HG03095 (cell line): ENCODE data around the gene TPST1.
A peak's percentile ranks its signal among the peaks of the same experiment; 100 is the strongest.
"Not testable (repeated sequence)": the region's sequence is repeated elsewhere in the genome, so short reads cannot be mapped to it uniquely, and the experiment has no call there.

Experiments used
- ATAC-seq: cut with Tn5 transposase; IDR thresholded peaks from one replicate; pipeline ENCODE4 v1.9.1; 2021; ENCODE audit warnings: moderate library complexity; ENCODE audit not compliant: unreplicated experiment

TPST1 gene

DNA sequence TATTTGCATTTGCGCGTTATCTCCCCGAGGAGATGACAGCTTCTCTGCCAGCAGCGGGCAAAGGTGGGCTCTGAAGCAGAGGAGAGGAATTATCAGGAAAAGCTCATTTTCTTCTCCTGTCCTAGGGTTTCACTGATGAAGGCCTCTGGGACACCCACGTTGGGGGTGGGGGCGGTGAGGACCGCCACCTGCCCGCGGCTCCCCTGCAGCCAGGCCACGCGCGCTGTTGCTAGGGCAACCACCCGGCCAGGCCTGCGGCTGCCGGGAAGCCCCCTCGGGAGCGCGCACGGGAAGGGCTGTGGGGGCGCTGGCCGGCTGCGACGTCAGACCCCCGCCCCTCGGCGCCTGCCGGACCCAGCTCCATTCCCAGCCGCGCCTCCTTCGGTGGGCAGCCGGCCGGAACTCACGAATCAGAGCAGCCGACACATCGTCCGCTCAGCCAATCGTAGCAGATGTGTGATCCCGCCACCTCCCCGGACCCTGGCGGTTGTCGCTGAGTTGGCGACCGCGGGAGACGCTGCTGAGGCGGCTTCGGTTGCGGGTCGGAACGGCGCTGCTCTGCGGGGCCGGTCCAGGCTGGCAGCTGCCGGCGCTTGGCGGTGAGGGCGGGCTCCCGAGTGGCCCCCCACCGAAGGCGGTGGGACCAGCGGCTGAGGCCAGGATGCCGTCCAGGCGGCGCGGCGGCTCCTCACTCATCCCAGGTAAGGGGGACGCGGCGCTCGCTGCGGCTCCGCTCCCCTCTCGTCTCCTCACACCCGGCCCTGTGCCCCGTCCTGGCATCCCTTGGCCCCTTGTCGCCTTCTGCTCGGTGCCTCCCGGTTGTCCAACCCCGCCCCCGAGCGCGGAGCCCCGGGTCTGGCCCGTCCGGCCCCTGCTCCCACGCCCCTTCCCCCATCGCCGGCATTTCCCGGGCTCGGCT, at the start of gene TPST1:
Gene TPST1, plus strand, starts transcription at position 513 of the 919 bp plus-strand sequence. CDS start 35,092 bp downstream, outside the sequence.
- peak; percentile 91 for ATAC-seq

DNA sequence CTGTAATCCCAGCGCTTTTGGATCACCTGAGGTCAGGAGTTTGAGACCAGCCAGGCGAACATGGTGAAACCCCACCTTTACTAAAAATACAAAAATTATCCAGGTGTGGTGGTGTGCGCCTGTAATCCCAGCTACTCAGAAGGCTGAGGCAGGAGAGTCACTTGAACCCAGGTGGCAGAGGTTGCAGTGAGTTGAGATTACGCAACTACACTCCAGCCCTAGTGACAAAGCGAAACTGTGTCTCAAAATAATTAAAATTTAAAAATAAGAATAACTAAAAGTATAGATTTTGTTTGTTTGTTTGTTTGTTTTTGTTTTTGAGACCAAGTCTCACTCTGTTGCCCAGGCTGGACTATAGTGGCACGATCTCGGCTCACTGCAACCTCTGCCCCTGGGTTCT, 49.1 kb upstream of the TPST1 start:
- ATAC-seq: not testable (repeated sequence)

DNA sequence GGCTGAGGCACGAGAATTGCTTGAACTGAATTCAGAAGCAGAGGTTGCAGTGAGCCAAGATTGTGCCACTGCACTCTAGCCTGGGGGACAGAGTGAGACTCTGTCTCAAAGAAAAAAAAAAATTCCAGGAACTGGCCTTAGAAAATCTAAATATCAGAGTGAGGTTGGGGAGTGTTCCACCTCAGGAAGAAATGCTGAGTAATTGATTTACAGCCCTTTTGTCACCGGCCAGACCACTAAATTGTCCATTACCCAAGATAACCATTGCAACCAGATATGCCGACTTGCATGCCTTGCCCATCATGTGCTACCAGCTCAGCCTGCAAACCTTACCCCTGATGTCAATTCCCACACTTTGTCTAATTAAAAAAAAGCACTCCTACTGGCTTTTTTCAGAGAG, 48.1 kb upstream of the TPST1 start:
- ATAC-seq: no peak

DNA sequence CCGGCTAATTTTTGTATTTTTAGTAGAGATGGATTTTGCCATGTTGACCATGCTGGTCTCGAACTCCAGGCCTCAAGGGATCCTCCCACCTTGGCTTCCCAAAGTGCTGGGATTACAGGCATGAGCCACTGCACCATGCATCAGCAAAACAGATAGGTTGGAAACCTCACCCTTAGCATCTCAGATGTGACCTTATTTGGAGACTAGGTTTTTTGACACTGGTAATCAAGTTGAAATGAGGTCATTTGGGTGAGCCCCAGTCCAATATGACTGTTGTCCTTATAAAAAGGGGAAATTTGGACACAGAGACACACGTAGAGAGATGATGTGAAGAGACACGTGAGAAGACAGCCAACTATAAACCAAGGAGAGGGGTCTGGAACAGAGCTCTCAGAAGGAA, 42.5 kb upstream of the TPST1 start:
- no peak for ATAC-seq

DNA sequence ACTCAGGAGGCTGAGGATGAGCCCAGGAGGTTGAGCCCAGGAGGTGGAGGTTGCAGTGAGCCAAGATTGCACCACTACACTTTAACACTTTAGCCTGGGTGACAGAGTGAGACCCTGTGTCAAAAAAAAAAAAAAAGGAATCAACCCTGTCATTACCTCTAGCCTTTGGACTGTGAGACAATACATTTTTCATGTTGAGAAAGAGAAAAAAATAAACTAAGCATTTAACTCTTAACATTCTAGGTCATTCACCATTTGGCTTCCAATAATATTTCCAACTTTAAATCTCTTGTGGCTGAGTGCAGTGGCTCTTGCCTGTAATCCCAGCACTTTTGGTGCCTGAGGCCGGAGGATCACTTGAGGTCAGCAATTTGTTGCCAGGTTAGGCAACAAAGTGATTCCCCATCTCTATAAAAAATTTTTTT, 41.9 kb upstream of the TPST1 start:
- ATAC-seq: no peak

DNA sequence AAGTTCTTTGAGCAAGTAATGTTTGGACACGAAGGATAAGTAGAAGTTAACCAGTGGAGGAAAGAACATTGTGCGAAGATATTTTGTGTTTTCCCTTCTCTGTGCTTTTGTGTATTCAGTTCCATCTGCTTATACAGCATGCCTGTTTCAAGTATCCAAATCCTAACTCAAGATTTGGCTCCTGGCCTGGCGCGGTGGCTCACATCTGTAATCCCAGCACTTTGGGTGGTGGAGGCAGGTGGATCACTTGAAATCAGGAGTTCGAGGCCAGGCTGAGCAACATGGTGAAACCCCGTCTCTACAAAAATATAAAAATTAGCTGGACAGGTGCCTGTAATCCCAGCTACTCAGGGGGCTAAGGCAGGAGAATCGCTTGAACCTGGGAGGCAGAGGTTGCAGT, 40.8 kb upstream of the TPST1 start:
- no peak for ATAC-seq

DNA sequence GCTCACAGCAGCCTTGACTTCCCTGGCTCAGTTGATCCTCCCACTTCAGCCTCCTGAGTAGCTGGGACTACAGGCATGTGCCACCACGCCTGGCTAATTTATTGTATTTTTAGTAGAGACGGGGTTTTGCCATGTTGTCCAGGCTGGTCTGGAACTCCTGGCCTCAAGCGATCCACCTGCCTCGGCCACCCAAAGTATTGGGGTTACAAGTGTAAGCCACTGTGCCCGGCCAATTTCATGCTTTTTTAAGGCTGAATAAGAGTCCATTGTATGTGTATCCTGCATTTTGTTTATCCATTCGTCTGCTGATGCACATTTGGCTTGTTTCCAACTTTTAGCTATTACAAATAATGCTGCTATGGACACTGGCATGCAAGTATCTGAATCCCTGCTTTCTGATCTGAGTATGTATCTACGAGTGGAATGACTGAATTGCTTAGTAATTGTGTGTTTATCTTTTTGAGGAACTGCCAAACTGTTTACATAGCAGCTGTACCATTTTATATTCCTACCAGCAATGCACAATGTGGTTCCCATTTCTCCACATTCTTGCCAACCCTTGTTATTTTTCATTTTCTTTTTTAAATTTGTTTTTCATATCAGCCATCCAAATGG, 37.3 kb upstream of the TPST1 start:
- no peak for ATAC-seq

DNA sequence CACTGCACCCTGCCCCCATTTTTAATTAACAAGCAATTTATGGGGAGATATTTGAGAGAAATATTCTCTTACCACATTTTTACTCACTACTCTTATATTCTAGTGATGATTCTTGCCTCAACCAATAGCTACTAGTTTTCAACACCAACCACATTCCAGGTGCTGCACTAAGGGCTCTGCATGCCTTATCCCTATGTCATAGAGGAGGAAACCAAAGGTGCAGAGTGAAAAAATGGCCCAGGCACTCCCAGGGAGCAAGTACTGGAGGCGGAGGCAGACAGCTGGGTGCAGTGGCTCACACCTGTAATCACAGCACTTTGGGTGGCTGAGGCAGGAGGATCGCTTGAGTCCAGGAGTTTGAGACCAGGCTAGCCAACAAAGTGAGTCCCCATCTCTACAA, 35.5 kb upstream of the TPST1 start:
- ATAC-seq: no peak

DNA sequence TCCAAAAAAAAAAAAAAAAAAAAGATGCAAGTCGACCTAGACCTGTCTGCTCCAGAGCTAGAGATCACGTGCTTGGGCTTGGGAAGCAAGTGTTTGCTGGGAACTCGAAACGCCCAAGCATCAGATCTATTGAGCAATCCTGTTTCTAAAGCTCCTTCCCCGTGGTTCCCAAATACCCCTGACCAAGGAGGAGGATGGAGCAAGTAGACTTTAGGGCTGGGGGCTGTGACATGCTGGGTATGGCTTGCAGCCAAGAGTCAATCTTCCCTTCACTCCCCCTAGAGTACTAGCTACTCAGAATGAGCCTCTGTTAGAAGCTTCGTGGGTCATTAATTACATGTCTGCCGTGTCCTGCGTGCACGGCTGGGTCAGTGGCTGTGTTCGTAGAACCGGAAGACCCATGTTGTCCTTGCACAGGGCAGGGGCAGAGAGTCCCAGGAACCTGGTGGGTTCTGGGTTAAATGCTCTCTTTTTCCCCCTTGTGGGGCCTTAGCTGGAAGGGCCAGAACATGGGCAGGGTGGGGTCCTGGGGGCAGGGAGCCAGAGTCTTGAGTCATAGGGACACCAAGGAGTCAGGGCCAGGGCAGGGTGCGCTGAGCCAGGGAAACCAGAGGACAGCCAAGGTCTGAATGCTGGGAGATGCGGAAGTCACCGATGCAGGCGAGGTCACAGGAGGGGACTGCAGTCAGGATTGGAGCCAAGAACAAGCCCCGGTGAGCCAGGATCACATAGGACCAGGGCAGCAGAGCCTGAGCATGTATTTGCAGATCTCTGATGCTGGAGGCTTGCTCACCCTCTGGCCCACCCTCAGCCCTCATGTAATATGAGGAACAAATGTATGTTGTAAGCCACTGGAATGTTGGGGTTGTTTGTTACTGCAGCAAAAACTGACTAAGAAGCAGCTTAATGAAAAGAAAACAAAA, 34.6 kb upstream of the TPST1 start:
- ATAC-seq: no peak

DNA sequence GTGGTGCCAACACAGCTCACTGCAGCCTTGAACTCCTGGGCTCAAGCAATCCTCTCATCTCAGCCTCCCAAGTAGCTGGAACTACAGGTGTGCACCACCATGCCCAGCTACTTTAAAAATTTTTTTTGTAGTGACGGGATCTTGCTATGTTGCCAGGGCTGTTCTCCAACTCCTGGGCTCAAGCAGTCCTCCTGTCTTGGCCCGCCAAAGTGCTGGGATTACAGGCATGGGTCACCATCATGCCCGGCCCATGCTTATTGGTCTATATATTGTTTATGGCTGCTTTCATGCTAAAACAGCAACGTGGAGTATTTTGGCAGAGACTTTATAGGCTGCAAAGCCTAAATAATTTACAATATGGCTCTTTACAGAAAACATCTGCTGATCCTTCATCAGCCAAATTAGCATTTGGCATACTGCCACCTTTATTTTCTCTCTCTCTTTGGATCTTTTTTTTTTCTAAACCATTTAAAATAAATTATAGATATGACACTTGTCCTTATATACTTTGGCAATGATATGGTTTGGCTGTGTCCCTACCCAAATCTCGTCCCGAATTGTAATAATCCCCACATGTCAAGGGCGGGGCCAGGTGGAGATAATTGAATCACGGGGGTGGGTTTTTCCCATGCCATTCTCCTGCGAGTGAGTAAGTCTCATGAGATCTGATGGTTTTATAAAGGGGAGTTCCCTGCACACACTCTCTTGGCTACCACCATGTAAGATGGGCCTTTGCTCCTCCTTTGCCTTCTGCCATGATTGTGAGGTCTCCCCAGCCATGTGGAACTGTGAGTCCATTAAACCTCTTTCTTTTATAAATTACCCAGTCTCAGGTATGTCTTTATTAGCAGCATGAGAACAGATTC, 32.4 kb upstream of the TPST1 start:
- ATAC-seq: not testable (repeated sequence)

DNA sequence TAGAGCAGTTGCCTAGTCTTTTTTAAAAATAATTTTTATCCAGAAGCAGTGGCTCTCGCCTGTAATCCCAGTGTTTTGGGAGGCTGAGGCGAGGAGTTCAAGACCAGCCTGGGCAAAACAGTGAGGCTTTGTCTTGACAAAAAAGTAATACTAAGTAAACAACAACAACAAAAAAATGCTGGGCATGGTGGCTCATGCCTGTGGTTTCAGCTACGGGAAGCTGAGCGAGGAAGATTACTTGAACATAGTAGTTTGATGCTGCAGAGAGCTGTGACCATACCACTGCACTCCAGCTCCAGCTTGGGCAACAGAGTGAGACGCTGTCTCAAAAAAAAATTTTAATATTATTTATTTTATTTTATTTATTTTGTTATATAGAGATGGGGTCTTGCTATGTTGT, 31.3 kb upstream of the TPST1 start:
- ATAC-seq: no peak

DNA sequence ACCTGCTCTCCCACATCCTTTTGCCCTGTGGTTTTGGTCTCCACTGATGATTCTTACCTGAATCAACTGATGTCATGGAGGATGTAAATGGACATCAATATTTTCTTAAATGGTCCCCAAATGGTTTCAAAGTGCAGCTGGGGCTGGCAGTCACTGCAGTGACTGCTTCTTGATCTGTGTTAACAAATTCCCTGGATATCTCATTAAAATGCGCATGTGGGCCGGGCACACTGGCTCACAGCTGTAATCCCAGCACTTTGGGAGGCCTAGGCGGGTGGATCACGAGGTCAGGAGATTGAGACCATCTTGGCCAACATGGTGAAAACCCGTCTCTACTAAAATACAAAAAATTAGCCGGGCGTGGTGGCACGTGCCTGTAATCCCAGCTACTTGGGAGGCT, 30.1 kb upstream of the TPST1 start:
- not testable (repeated sequence) for ATAC-seq

DNA sequence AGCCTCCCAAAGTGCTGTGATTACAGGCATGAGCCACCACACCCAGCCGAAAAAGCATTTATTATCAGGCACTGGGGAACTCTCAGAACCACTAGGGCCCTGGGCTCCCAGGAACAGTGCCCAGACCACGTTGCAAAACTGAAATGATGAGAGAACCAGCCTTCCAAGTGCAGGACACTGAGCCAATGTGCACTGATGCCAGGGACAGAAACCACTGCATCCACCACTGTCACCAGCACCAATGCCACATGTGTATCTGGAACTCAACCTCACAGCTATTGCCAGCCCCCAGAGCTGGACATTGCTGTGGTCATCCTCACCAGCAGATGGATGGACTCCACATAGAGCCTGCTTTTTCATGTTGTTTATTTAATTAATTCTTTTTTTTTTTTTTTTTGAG, 28.2 kb upstream of the TPST1 start:
- no peak for ATAC-seq

DNA sequence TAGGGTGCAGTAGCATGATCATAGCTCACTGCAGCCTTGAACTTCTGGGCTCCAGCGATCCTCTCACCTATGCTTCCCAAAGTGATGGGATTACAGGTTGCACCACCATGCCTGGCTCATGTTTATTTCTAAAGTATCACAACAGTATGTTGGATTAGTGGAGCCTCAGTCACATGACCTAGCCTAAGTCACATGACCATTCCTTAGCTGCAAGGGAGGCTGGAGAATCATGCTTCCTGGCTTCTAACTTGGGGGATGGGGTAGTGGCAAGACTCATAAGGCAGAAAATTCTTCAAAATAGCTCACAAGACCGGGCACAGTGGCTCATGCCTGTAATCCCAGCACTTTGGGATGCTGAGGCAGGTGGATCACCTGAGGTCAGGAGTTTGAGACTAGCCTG, 26.9 kb upstream of the TPST1 start:
- no peak for ATAC-seq

DNA sequence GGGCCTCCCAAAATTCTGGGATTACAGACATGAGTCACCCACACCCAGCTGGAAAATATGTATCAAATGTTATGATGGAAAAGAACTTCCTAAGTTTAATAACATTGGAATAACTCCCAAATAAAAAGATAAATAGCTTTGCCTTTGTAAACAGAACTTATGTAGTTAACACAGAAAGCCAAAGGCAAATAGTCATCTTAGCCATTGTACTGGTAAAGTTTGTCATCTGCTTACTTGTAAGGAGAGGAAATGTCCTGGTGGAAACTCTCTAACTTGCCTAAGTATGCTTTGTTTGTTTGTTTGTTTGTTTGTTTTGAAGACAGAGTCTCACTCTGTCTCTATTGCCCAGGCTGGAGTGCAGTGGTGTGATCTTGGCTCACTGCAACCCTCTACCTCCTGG, 23.8 kb upstream of the TPST1 start:
- no peak for ATAC-seq

DNA sequence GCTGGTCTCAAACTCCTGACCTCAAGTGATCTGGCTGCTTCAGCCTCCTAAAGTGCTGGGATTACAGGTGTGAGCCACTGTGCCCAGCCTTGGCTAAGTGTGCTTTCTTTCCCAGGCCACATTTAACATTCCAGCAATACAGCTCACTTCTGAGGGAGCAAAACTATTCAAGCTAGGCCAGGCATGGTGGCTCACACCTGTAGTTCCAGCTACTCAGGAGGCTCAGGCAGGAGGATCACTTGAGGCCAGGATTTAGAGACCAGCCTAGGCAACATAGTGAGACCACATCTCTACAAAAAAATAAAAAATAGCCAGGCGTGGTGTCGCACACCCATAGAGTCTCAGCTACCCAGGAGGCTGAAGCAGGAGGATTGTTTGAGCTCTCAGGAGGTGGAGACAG, 23.3 kb upstream of the TPST1 start:
- ATAC-seq: no peak

DNA sequence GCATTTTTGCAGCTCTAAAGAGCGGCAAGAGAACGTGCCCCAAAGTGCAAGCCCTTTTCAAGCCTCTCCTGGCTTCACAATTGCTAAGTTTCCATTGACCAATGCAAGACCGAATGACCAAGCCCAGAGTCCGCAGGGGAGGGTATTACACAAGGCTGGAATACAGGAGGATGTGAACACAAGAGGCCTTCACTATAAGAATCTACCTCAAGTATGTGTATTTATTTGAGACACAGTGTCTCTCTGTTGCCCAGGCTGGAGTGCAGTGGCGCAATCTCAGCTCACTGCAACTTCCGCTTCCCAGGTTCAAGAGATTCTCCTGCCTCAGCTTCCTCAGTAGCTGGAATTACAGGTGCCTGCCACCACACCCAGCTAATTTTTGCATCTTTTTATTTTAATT, 22.2 kb upstream of the TPST1 start:
- ATAC-seq: no peak

DNA sequence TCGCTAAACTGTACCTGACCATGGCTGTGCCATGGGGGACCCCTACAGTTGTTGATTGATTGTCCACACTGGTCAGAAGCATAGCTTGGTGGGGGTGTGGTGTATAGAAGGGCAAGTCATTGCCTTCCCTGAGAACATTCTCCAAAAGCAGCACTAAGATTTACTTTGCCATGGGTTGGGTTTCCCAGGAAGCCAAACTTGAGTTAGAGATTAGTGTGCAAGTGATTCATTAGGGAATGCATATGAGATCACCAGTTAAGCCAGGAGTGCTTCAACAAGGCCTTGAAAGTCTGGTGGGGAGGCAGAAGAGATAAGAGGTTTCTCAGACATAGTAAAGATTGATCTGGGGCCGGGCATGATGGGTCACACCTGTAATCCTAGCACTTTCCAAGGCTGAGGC, 21.4 kb upstream of the TPST1 start:
- no peak for ATAC-seq

DNA sequence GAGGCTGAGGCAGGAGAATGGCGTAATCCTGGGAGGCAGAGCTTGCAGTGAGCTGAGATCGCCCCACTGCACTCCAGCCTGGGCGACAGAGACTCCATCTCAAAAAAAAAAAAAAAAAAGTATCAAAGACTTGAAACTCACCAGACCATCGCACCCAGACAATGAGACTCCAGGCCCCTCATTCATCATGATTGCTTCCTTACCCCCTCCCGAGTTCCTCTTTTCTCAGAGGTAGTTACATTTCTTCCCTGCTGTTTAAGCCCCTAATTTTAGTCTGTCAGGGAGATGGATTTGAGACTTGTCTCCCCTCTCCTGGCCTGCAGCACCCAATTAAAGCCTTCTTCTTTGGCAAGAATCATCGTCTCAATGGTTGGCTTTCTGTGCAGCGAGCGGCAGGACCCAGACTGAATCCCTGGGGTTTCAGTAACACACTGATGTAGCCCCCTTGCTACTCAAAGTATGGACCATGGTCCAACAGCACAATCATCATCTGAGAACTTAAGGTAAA, 19.4 kb upstream of the TPST1 start:
- no peak for ATAC-seq

DNA sequence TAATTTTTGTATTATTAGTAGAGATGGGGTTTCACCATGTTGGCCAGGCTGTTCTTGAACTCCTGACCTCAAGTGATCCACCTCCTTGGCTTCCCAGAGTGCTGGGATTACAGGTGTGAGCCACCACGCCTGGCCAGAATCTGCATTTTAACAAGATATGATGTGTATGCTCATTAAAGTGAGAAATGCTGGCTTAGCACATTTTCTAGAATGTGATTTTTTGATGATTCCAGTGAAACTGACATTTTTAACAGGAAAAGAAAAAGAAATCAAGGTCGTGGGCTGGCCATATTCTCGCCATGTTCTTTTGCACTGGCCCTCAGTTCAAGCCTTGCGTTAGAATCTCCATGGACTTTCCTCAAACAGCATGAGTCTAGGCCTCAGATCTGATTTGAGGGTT, 18.1 kb upstream of the TPST1 start:
- ATAC-seq: no peak
